OCI-M1 (cell line): ENCODE data around the gene RTP5.

Experiments
- DNase-seq: peaks from one replicate; lab custom pipeline; 2025; lab: John Stamatoyannopoulos, UW

RTP5 gene

DNA sequence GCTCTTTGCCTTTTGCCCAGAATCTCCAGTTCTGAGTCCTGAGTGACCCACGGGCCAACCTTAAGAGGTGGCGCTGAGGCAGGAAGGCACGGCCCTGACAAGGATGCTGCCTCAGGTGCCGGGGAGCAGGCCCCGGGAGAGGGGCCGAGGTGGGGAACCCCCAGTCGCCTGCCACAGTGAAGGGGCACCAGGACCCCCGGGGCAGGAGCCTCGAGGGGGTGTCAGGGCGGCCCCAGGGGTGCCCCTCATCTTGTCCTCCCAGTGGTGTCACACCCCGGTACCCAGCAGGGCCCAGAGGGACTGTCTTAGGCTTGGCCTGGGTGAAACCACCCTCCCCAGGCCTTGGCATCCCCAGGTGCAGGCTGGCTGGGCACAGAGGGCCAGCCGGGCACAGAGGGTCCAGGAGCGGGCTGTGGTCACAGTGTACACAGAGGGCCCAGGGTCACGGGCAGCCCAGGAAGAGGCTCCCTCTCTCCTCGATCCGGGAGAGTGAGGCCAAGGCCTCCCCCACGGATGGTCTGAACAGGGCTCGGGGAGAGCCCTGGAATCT lies 11.9 kb upstream of the RTP5 start:
- no peak for DNase-seq

DNA sequence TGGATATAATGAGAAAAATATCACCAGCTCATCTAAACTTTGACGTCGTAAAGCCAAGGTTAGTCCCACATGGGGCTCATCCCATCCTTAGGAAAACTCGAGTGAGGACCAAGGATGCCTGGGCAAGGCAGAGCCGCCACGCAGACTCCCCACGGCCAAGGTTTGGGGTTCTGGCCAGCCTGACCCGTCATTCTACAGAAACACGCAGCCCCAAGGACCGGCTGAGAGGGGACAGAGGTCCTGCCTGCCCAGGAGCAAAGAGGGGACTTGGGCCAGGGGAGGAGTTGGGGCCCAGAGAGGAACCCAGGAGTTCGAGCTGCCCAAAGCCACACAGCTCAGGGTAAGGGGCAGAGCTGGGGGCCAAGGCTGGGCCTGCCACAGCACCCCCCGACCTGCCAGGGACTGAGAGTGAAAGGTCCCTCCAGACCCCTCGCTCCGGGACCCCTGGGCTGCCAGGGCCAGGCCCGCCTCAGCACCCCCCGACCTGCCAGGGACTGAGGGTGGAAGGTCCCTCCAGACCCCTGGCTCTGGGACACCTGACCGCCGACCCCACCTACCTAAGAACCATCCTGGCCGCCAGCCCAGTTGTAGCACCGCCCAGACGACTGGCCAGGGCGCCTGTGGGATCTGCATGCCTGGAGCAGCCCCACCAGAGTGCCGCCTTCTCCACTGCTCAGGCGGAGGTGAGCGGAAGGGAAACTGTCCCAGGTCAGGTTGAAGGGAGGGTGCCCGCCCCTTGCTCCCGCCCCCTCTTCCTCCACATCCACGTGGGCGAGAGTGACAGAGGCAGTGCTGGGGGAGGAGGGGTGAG lies 11.1 kb upstream of the RTP5 start, which contains the start of gene PDCD1:
PDCD1 (minus strand) TSS at position 689 of the 811 bp plus-strand sequence; CDS start at position 633, 56 bp downstream.
- DNase-seq = no peak

DNA sequence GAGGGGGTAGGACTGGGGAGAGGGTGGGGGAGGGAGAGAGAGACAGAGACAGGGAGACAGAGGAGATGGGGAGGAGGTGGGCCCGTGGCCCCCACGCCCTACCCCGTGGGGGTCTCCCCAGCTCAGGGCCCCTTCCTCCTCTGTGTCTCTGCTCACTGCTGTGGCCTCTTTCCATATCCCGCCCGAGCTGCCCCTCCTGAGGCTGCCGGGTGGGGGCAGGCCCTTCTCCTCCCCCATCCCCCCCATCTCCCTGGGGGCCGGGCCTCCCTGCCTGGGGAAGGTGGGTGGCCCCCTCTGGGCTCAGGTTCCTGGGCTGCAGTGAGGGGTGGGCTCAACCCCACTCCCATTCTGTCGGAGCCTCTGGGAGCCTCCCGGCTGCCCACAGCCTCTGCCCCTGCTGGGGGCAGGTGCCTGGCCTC lies 10.5 kb upstream of the RTP5 start:
- DNase-seq = no peak

DNA sequence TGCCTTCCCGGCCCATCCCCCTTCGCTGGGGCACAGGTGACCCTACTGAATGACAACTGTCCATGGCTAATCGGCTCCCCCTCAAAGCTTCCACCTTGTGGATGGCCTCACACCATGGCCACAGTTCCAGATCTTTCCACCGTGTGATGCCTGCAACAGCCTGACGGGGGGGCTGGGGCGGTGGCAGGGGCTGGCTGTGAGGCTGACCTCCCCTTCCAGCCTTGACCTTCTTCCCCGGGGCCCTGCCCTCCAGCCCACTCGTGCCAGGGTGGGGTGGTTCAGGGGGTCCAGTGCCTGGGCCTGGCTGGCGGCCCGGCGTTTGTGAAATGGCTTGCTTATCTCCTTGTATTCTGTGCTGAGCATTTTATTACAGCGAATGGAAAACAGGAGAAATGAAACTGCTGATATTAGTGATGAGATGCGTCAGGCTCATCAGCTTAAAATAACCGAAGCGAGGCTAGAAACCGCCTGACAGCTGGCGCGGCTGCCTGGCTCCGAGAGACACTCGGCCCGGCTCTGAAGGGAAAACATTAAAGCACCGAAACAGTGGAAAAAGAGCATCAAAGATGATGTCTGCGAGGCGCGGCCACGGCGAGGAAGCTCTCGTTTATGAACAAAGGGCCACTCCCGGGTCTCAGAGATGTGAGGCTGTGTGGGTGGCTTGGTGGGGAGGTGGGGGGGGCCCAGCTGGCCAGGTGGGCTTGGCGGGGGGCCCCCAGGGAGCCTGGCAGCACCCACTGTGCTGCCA lies 9.9 kb upstream of the RTP5 start:
- DNase-seq = peak; percentile 15

DNA sequence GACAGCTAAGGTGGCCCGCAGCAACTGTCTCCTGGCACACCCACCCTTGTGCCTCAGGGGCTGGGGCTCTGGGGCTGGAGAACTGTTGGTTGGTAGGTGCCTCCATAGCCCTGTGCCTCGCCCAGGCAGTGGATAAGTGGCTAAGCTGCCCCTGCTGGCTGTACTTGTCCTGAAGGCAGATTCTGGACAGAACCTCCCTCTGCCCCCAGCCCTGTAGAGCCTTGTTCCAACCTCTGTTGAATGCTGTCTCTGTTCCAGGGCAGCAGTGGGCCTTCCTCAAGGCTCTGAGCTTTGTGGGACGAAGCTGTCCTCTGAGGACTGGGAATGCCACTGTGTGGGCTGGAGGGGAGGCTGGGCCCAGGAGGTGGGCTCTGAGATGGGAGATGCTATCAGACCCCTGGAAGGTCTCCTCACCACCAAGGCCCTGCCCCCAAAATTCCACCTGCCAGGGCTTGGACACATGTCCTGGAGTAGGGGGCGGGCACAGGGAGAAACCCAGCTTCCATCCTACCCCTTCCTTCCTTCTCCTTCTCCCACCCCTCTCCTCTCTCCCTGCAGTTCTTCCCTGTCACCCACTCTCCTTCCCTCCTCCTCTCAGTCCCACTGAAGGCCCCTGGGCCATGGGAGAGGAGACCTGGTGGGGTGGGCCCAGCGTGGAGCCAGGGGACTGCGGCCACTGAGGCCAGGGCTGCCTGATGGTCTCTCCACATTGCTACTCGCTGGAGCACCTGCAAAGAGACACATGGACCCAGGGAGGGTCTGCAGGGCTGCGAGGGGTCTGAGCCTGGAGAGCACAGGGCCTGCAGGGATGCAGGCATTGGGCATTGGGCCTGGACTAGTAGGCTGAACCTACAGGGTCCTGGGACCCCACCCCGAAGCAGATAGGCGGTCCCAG lies 9.1 kb upstream of the RTP5 start:
- no peak for DNase-seq

DNA sequence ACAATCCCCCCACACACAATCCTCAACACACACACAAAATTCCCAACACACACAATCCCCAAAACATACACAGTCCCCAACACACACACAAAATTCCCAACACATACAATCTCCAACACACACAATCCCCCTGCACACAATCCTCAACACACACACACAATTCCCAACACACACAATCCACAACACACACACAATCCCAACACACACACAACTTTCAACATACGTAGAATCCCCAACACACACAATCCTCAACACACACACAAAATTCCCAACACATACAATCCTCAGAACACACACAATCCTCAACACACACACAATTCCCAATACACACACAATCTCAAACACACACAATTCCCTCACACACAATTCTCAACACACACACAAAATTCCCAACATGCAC lies 8.3 kb upstream of the RTP5 start:
- DNase-seq = no peak

DNA sequence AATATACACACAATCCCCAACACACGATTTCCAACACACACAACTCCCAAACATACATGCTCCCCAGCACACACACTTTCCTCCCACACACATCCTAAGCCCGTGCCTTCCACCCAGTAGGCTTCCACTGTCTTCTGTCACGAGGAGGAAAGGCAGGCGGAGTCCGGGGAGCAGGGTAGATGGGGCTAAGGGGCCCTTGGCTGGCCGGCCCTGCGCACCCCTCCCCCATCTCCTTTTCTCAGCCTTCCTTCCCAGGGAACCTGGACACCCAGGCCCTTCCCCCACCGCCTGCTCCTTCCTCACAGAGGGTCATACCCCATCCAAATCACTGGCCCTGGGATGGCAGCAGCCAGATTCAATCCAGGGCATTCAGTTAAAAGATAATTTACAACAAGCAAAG lies 7.4 kb upstream of the RTP5 start:
- DNase-seq = no peak

DNA sequence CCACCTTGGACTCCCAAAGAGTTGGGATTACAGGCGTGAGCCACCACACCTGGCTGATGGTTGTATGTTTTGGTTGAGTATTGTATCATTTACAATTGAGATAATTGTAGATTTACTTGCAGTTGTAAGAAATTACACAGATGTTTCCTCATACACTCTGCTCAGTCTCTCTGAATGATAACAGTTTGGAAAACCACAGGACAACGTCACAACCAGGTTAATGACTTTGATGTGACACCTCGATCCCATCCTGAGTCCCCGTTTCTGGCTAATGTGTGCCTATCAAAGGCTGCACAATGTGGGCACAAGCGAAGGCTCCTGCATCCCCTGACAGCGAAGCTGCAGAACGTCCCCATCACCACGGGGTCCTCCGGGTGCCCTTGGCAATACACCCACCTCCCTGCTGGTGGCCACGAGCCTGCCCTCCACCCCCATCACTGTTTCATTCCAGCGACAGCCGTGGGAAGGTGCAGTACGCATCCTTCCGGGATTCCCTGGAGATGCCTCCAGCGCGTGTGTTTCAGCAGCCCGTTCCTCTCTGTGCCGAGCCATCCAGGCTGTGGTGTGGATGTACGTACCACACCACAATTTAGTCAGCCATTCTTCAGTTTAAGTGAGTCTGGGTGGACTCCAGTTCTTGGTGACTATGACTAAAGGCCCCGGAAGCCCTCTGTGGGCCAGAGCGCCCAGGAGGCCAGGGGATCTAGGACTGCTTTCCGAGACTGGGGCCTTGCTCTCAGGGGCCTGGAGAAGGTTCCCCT lies 6.6 kb upstream of the RTP5 start:
- DNase-seq = no peak

DNA sequence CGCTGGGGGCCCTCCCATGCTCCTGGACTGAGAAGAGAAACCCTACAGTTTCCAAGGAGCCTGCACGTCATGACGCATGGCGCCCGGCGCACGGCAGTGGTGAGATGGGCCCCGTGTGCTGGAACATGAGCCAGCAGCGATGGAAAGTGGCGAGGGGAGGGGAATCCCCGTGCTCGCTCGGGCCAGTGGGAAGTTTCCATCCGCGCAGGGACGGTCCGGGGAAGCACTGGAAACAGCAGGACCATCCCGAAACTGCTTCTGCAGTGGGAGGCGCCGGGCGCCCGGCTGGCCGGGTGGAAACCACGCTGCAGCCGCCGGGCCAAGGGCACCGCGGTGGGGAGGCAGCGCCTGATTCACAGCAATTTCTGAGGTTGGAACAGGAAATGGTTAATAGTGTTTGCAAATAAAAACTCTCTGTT lies 6.0 kb upstream of the RTP5 start:
- no peak for DNase-seq

DNA sequence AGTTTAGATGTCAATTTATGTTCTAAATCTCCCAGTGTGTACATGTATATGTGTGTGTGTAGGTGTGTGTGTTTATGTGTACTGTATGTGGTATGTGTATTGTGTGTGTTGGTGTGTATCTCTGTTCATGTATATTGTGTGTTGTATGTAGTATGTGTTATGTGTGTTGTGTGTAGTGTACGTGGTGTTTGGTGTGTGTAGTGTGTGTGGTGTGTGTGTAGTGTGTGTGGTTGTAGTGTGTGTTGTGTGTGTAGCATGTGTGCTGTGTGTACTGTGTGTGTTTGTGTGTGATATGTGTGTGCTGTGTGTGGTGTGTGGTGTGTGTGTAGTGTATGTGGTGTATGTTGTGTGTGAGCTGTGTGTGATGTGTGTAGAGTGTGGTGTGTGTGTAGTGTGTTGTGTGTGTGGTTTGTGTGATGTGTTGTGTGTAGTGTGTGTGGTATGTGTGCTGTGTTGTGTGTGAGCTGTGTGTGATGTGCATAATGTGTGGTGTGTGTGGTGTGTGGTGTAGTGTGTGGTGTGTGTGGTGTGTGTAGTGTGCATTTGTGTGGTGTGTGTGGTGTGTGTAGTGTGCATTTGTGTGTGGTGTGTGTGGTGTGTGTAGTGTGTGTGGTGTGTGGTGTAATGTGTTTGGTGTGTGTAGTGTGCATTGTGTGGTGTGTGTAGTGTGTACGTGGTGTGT lies 5.2 kb upstream of the RTP5 start:
- no peak for DNase-seq

DNA sequence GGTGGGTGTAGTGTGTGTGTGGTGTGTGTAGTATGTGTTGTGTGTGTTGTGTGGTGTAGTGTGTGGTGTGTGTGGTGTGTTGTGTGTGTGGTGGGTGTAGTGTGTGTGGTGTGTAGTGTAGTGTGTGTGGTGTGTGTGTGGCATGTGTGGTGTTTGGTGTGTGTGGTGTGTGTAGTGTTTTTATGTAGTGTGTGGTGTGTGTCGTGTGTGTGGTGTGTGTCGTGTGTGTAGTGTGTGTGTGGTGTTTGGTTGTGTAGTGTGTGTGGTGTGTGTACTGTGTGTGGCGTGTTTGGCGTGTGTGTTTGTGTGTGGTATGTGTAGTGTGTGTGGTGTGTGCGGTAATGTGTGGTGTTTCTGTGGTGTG lies 4.7 kb upstream of the RTP5 start:
- no peak for DNase-seq

DNA sequence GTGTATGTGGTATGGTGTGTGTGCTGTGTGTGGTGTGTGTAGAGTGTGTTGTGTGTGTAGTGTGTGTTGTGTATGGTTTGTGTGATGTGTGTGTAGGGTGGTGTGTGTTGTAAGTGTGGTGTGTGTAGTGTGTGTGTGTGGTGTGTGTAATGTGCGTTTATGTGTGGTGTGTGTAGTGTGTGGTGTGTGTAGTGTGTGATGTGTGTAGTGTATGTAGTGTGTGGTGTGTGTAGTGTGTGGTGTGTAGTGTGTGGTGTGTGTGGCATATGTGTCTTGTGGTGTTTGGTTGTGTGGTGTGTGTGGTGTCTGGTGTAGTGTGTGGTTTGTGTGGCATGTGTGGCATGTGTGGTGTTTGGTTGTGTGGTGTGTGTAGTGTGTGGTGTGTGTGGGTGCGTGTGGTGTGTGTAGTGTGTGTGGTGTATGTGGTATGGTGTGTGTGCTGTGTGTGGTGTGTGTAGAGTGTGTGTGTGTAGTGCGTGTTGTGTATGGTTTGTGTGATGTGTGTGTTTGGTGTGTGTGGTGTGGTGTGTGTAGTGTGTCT lies 4.0 kb upstream of the RTP5 start:
- DNase-seq = no peak

DNA sequence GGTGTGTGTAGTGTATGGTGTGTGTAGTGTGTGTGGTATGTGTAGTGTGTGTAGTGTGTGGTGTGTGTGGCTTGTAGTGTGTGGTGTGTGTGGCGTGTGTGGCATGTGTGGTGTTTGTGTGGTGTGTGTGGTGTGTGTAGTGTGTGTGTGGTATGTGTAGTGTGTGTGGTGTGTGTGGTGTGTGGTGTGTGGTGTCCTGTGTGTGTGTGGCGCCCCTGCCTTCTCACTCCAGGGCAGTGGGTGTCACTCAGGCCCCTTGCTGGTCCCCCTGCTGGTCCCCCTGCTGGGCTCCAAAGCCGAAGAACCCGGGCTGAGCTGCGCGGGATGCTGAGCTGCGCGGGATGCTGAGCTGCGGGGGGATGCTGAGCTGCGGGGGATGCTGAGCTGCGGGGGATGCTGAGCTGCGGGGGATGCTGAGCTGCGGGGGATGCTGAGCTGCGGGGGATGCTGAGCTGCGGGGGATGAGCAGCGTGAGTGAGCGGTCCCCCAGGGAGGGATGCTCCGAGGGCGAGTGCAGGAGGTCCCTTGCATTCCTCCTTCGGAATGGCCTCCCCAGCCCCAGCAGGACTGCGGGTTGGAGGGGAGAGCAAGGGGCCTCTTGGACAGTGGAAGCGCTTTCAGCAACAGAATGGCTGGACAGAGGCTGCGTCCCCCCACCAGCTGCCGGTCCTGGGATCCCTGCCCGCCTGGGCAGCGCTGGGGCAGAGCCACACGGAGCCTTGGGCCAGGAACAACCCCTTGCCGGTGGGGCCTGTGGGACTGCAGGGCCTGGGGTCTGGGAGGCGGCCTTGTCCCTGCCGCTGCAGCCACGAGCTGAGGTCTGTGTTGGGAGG lies 3.4 kb upstream of the RTP5 start:
- DNase-seq = no peak

DNA sequence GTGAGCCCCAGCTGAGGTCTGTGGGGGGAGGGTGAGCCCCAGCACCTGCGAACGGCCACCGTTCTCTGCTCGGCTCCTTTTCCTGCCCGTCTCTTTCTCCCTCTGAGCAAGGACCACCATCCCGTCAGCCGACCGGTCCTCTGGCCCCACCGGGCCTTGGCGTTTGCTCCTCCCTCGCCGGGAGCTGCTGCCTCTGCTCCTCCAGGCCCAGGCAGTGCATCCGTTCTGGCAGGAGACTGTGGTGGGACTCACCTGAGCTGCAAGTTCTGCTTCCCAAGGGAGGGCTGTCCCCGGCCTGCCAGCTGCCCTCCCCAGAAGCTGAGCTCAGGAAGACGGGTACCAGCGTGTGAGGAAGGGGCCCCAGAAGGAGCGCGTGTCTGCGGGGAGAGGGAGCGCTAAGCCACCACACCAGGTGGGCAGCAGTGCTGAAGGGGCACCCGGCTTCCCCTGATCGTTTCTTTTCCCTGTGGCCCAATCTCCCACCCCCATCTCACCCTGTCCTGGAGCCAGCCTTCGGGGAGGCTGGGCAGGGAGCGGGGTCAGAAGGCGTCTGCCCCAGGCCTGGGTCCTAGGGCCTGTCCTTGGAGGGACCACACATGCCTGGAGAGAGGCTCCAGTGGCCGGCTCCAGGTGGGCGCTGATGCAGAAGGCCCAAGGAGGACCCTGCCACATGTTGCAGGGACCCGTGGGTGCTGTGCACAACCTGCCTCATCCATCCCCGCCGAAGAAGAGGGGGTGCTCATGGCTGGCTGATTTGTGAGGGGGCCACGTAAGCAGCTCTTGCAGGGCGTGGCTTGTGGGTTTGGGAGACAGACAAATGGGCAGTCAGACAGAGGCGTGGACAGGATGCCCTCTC lies 2.5 kb upstream of the RTP5 start:
- no peak for DNase-seq

DNA sequence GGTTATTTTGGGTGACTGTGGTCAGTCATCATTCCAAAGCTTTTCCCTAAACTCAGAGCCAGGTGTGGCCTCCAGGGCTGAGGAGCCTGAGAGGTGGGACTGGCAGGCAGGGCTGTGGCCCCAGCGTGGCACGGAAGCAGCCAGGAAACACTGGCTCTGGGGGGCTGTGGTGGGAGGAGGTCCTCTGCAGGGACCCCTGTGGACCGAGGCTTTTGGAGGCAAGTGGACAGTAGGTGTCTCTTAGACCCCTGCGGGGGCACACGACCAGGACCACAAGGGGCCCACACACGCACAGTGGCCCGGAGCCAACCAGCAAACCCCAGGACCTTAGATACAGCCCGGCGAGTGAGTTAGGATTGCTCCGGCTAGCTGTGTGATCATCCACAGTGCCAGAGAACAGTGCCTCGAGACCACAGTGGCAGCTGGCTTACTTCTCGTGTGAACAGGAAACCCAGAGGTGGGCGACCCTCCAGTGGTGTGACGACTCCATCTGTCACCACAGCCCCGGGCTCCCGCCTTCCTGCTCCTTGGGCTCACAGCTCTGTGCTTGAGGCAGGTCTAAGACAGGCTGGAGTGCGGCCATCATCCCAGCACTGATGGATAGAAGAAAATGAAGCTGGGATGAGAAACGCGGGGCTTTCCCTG lies 1.6 kb upstream of the RTP5 start:
- no peak for DNase-seq

DNA sequence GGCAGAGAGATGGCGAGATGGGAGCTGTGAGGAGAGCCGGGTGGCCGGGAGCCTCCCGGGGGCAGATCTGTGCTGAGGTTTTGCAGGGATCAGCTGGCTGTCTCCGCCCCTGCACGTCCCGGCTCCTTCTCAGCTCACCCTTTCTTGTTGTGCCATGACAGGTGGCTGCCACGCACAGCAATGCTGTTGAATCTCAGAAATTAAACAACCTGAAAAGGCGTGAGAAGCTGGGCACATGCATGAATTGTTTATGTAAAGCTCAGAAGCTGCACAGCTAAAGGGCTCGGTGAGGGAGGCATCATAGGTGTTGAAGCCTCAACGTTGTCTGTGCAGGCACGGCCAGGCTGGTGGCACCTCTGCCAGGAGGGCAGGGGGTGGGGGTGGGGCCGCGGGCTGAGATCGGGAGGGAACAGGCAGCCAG lies 858 bp upstream of the RTP5 start:
- DNase-seq = no peak

DNA sequence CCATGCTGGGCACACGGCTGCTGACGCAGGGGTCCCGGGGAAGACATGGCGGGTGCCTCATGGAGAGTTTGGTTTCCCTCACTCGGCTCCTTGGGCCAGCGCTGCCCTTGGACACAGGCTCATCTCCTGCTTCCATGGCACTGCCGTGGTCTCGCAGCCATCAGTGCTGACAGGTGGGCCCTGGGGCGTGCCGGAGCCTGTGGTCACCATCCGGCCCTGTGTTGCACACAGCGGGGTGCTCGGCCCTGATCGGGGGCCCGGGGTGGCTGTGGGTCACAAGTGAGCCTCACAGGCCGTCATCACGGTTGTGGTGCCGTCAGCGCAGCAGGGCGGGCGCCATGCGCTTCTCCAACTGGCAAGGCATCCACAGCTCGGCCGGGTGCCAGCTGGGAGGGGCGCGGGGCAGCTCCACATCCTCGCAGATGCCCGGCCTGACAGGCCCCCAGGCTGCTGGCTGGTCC lies 582 bp downstream of the RTP5 start:
- no peak for DNase-seq
